Epithelial cell of prostate (primary cell): ENCODE measurements around the gene PMEL.
"Not testable (repeated sequence)": the region's sequence is repeated elsewhere in the genome, so short reads cannot be mapped to it uniquely, and the experiment has no call there.

ENCODE experiments used
- DNase-seq: peaks from one replicate; pipeline ENCODE4 v3.0.0-alpha.2; 2011; ENCODE audit warnings: low read depth, low spot score
- H3K27ac ChIP-seq: fragments of 450-650 bp; 2 replicates; pipeline ENCODE4 v1.5.1; 2017; ENCODE audit warnings: mild to moderate bottlenecking

The PMEL gene

DNA sequence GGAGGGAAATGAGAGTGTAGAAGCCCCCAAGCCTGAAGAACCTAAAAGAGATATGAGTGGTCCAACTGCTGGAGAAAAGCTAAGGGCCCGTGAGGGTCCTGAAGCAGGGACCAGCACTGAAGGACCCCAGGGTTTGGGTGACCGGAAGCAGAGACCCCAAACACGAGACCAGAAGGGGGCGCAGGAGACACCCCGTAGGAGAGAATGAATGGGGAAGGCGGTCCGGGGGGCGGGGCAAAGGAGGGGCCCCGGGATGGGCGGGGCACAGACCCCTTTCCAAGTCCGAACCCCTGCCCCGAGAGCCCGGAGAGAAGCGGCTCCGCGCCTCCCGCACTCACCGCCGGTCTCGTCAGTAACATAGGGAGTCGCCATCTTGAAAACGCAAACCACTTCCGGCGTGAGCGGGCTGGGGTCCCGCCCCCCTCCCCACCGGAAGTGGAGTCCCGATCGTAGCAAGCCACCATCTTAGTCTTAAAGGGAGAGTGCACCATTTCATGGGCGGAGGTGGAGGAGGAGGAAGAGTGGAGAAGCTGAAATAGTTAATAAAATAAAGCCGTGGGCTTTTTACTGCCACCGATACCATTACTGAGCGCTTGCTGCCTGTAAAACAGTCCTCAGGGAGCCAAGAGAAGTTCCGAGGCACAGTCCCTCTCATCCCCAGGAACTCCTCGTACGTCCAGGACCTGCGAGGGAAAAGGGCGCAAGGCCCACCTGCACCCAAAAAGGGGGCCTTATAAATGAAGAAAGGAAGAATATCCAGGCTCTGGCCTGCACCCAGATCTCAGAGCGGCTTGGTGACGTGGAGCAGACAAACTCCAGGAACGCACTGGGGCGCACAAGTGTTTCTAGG lies 38.9 kb downstream of the PMEL start:
- H3K27ac ChIP-seq = peak overlapping the region; percentile 99

DNA sequence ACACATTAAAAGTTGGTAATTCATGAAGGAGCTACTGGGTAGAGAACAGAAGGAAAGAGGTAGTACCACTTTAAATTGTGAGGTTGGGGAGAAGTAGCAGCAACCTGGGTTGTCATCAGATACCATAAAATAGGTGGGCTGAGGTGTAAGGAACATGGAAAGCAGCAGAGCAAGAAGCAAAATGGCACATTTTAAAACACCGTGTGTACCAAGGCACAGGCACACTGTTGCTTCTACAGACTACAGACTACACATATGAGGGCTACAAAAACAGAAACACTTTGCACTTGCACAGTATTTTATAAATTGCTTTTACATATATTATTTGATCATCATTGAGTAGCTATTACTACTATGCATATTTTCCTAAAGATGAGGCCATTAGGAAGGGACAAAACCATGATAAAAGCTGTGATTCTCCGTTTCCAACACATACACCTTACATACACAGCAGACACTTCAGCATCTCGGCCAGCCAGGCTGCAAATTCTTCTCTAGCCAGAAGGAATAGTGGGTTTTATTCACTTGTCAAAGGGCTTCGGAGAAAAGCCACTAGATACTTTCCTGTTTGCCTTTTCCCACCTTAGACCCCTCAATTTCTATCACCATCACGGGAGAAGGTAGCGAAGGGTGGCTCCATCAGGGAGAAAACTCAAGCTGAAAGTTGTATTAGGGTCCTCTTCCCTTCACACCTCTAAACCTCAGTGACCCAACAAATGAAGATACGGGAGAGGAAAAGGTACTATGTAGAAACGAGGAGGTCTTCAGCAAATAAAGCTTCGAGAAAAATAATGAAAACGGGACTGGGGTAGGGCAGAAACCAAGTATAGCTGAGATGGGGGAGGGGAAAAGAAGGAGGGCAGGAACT lies 39.7 kb downstream of the PMEL start:
- no peak for DNase-seq
- H3K27ac ChIP-seq = peak overlapping the region; percentile 99

More for the DNA sequence above, 38.9 kb downstream of the PMEL start:
- DNase-seq = no peak

DNA sequence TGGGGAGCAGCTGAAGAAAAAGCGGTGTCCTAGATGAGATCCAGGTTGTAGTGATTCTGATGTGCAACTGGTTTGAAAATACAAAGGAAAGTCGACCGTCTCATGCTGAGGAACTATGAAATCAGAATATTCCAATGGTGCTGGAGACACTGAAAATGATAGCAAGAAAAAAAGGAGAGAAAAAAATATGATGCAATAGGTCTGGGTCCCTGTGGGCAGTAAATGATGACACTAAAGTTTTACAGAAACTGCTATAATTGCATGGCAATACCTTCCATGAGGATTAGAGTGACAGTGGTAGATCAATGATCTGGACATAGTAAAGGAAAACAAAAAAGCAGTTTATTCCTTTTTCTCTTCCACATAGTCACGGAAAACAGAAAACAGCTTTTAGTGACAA lies 40.5 kb downstream of the PMEL start:
- no peak for DNase-seq

DNA sequence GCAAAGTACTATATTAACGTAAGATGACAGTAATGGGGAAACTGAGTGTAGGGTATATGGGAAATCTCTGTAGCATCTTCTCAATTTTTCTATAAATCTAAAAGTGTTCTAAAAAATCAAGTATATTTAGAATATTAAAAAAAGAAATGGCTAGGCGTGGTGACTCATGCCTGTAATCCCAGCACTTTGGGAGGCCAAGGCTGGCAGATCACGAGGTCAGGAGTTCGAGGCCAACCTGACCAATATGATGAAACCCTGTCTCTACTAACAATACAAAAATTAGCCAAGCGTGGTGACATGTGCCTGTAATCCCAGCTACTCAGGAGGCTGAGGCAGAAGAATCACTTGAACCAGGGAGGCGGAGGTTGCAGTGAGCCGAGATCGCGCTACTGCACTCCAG lies 42.2 kb downstream of the PMEL start:
- H3K27ac ChIP-seq, DNase-seq: not testable (repeated sequence)

More for the DNA sequence above, 40.5 kb downstream of the PMEL start:
- H3K27ac ChIP-seq = peak overlapping the region; percentile 99

DNA sequence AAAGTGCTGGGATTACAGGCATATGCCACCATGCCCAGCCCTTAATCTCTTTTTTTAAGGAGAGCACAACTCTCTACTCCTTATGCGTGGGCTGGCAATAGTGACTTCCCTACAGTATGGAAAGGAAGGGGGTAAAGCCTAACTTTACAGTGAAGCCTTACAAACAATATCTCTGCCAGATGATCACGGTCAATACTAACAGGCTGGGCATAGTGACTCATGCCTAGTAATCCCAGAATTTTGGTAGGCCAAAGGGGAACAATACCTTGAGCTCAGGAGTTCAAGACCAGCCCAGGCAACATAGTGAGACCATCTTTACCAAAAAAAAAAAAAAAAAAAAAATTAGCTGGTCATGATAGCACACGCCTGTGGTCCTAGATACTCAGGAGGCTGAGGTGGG lies 43.7 kb downstream of the PMEL start:
- DNase-seq = no peak
- H3K27ac ChIP-seq = no peak overlapping the region

DNA sequence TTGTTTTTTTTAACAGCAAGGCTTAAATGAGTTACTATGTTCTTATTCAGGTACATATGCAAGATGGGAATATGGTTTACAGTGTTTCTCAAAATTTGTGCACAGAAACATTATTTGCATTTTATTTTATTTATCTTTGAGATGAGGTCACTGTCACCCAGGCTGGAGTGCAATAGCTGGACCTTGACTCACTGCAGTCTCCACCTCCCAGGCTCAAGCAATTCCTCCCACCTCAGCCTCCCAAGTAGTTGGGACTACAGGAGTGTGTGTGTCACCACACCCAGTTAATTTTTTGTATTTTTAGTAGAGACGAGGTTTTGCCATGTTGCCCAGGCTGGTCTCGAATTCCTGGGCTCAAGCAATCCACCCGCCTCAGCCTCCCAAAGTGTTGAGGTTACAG lies 46.8 kb downstream of the PMEL start:
- not testable (repeated sequence) for DNase-seq
- H3K27ac ChIP-seq = peak overlapping the region; percentile 38

DNA sequence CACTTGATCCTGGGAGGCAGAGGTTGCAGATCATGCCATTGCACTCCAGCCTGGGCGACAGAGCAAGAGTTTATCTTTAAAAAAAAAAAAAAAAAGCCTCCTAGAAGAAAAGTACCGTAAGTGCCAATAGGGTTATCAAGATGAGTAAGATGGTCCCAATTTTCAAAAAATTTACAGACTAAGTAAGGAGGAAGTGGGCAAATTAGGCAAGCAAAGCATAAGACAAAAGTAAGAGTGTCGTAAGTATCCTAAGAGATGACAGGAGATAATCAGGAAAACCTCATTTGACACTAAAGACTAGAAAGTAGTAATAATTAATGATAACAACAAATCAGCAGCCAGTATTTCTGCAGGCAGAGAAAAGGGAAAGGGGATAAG lies 50.4 kb downstream of the PMEL start:
- peak overlapping the region; percentile 77 for H3K27ac ChIP-seq
- DNase-seq = no peak

DNA sequence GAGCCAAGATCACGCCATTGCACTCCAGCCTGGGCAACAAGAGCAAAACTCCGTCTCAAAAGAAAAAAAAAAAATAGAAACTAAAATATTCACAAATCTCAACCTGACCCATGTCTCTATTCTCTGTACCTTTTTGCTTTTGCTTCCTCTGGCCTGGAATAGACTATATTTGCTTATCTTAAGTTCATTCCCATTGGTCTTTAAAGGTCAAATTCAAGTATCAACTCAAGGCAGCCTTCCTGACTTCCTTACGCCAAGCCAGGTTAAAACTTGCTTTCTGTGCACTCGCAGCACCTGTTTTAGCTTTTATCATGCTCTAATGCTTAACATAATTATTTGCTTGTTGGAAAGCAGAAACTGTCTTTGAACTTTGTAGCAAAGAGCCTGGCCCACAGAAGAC lies 52.9 kb downstream of the PMEL start:
- H3K27ac ChIP-seq = no peak overlapping the region
- DNase-seq = no peak

DNA sequence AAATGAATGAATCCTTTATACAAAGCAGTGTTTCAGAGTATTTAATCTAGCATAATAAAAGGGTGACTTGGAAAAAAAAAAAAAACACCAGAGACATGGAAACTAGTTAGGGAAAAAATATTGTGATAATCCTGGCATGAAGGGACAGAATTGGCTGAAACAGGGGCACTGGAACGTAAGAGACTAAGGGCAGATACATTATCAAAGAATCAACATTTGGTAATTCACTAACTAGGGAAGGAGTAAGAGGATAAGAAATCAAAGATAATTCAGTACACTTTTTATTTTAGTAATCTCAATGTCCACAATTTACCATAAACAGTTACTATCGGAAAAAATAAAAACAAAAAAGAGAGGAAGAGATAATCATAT lies 56.3 kb downstream of the PMEL start:
- H3K27ac ChIP-seq = peak overlapping the region; percentile 20
- no peak for DNase-seq

DNA sequence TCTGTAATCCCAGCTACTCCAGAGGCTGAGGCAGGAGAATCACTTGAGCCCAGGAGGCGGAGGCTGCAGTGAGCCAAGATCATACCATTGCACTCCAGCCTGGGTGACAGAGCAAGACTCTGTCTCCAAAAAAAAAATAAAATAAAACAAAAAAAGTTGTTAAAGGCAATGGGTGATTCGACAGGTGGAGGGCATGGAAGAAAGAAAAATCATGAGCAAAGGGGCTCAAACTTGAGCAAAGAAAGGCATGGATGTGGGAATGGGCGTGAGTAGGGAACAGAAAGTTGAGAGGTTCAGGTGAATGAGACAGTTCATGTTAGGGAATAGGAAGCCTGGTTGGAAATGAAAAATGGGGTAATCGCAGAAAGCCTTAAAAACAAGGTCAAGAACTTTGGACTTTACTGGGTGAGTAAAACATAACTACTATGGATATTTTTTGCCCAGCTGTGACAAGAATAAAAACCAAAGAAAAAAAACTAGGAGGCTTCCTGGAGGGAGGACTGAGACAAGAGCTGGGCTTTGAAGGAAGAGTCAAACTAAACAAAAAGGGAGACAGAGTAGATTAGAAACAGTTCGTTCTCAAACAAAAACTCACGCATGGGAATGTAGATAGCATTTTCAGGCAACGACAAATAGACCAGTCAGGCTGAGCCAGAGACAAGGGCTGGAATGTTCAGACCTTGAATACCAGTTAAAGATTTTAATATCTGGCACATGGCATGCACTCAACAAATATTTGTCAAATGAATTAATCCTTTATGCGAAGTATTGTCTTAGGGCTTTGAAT lies 56.9 kb downstream of the PMEL start:
- H3K27ac ChIP-seq = peak overlapping the region; percentile 20

DNA sequence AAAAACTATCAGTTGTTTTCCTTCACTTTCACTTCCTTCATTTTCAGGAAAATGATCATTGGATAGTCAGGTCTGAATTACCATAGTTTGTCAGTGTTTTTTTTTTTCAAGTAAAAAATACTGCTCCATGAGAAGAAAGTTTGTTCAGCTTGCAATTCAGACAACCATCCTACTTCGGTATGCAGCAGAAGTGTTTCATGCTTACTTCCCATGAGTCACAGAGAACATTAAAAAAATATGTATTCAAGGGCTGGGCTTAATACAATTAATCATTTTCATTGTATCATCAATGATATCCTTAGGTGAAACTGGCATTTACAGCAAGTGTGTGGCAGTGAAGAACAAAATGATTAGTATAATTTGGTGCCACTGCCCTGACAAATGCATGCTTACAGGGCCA lies 59.8 kb downstream of the PMEL start:
- H3K27ac ChIP-seq = peak overlapping the region; percentile 39
- DNase-seq = no peak

More for the DNA sequence above, 56.9 kb downstream of the PMEL start:
- DNase-seq = no peak
